HCT116 (cell line): ENCODE data around the gene DKK1. TPM values are rescaled to one million over a fixed set of nuclear protein-coding genes. Genes with fewer than 3 reads are reported as not detected.
A peak's percentile ranks its signal among the peaks of the same experiment; 100 is the strongest.

Experiments
- ATAC-seq: fragments of 200-7000 bp; cut with Tn5 transposase; 2 replicates; pipeline ENCODE4 v1.9.1; 2020; ENCODE audit warnings: mild to moderate bottlenecking, moderate library complexity
- BruUV-seq: library from RNA; stranded (reverse); fragments of 400-500 nt; replicated peaks from 2 replicates; lab custom pipeline; 2021; lab: Mats Ljungman, UMichigan
- CTCF ChIA-PET: fragments of 300-600 bp; sonication (Branson Sonifier 250); formaldehyde crosslinking; loops from one replicate; lab custom pipeline; 2021; ENCODE audit warnings: antibody characterized with exemption; lab: Charles Lee
- POLR2A ChIA-PET: fragments of 300-600, 350-600 bp; sonication (Branson Sonifier 250); formaldehyde crosslinking; loops from one replicate; lab custom pipeline; 2021; ENCODE audit warnings: antibody characterized with exemption; lab: Charles Lee
- RAD21 ChIA-PET, 2 experiments: fragments of 300-600 bp; sonication (Branson Sonifier 250); formaldehyde crosslinking; loops; one replicate each; lab custom pipeline; 2023; ENCODE audit warnings: low total read pairs in 2 of 2; ENCODE audit not compliant: uncharacterized antibody in 2 of 2, unreplicated experiment in 2 of 2, low non-redundant PET in 1 of 2; lab: Charles Lee
- DNase-seq: peaks from one replicate; pipeline ENCODE4 v3.0.0-alpha.2; 2010; ENCODE audit warnings: low read depth, low spot score
- H2AFZ ChIP-seq: fragments of 200-600 bp; shearing (Covaris generic), sonication (generic); 2 replicates; pipeline ENCODE4 v1.6.1; 2017; ENCODE audit warnings: low read depth, mixed run types, mixed read lengths, antibody characterized with exemption, low read length; ENCODE audit not compliant: poor library complexity, severe bottlenecking
- H3K27ac ChIP-seq: 2 replicates; pipeline ENCODE4 v1.5.1; 2012; ENCODE audit warnings: low read depth, low read length
- H3K27me3 ChIP-seq: fragments of 200-600 bp; sonication (generic); 2 replicates; pipeline ENCODE4 v1.6.1; 2016; ENCODE audit warnings: mixed run types, low read length, mixed read lengths; ENCODE audit not compliant: insufficient read depth
- H3K36me3 ChIP-seq, 2 experiments: fragments of 200-500 bp in 1 of 2; fragments of 200-600 bp in 1 of 2; sonication (Bioruptor generic) in 1 of 2; sonication (generic) in 1 of 2; 2 replicates each; pipeline versions ENCODE4 v1.5.1 to v1.6.1; 2014 to 2016; ENCODE audit warnings: low read length in 2 of 2, inconsistent platforms in 1 of 2, mixed read lengths in 1 of 2, mixed run types in 1 of 2; ENCODE audit not compliant: insufficient read depth in 2 of 2, control insufficient read depth in 1 of 2
- H3K4me1 ChIP-seq, 2 experiments: fragments of 200-600 bp in 1 of 2; sonication (generic) in 1 of 2; 2 replicates each; pipeline versions ENCODE4 v1.5.1 to v1.6.1; 2012 to 2017; ENCODE audit warnings: low read length in 2 of 2, inconsistent platforms in 1 of 2, mild to moderate bottlenecking in 1 of 2, mixed read lengths in 1 of 2, mixed run types in 1 of 2, moderate library complexity in 1 of 2; ENCODE audit not compliant: insufficient read depth in 2 of 2, control insufficient read depth in 1 of 2
- H3K4me2 ChIP-seq: fragments of 200-600 bp; sonication (generic); 2 replicates; pipeline ENCODE4 v1.6.1; 2017; ENCODE audit warnings: mixed run types, low read length, mixed read lengths
- H3K4me3 ChIP-seq, 2 experiments: fragments of 200-600 bp in 1 of 2; sonication (generic) in 1 of 2; replicated peaks in 1 of 2; 2 replicates each; pipeline ENCODE4 v1.5.1; 2011 to 2016; ENCODE audit warnings: low read length in 2 of 2, control low read depth in 1 of 2, low read depth in 1 of 2, mild to moderate bottlenecking in 1 of 2, mixed read lengths in 1 of 2, mixed run types in 1 of 2
- H3K79me2 ChIP-seq: fragments of 200-600 bp; sonication (generic); 2 replicates; pipeline ENCODE4 v1.6.1; 2017; ENCODE audit warnings: mild to moderate bottlenecking, mixed run types, low read length, moderate library complexity, mixed read lengths; ENCODE audit not compliant: insufficient read depth
- H3K9ac ChIP-seq: fragments of 200-600 bp; sonication (generic); 2 replicates; pipeline ENCODE4 v1.6.1; 2016; ENCODE audit warnings: low read length, mixed read lengths
- H3K9me2 ChIP-seq: fragments of 200-600 bp; sonication (generic), shearing (Covaris generic); 2 replicates; pipeline ENCODE4 v1.6.1; 2017; ENCODE audit warnings: mixed run types, mild to moderate bottlenecking, moderate library complexity; ENCODE audit not compliant: insufficient read depth
- H3K9me3 ChIP-seq, 2 experiments: fragments of 200-500 bp in 1 of 2; fragments of 200-600 bp in 1 of 2; sonication (Bioruptor generic) in 1 of 2; sonication (generic) in 1 of 2; 2 replicates each; pipeline ENCODE4 v1.6.1; 2014 to 2017; ENCODE audit warnings: low read length in 2 of 2, mixed read lengths in 2 of 2, inconsistent platforms in 1 of 2, low read depth in 1 of 2, mild to moderate bottlenecking in 1 of 2, mixed run types in 1 of 2, moderate library complexity in 1 of 2; ENCODE audit not compliant: control insufficient read depth in 1 of 2, insufficient read depth in 1 of 2
- H4K20me1 ChIP-seq: fragments of 200-600 bp; sonication (generic), shearing (Covaris generic); 2 replicates; pipeline ENCODE4 v1.6.1; 2017; ENCODE audit warnings: mixed run types, mild to moderate bottlenecking, moderate library complexity; ENCODE audit not compliant: insufficient read depth
- CBX3 ChIP-seq: IDR thresholded peaks from 2 replicates; pipeline ENCODE4 v1.6.1; 2012; ENCODE audit warnings: low read depth
- CEBPB ChIP-seq: IDR thresholded peaks from 2 replicates; pipeline ENCODE4 v1.6.1; 2012; ENCODE audit warnings: low read depth
- CTCF ChIP-seq, 3 experiments: fragments of 200-600 bp in 1 of 3; sonication (generic) in 1 of 3; IDR thresholded peaks in 2 of 3; conservative IDR thresholded peaks in 1 of 3; 2 replicates each; pipeline ENCODE4 v1.5.1; 2012 to 2017; ENCODE audit warnings: low read depth in 2 of 3, low read length in 2 of 3, antibody characterized with exemption in 1 of 3, borderline replicate concordance in 1 of 3, control low read depth in 1 of 3, mild to moderate bottlenecking in 1 of 3, mixed read lengths in 1 of 3, mixed run types in 1 of 3, moderate library complexity in 1 of 3; ENCODE audit not compliant: insufficient read depth in 1 of 3
- EGR1 ChIP-seq: IDR thresholded peaks from 2 replicates; pipeline ENCODE4 v1.6.1; 2012; ENCODE audit warnings: low read depth
- ELF1 ChIP-seq: IDR thresholded peaks from 2 replicates; pipeline ENCODE4 v1.6.1; 2012; ENCODE audit warnings: low read depth, borderline replicate concordance
- EZH2 ChIP-seq: fragments of 200-600 bp; sonication (generic); IDR thresholded peaks from 2 replicates; pipeline ENCODE4 v1.6.1; 2017; ENCODE audit warnings: antibody characterized with exemption, mixed run types
- EZH2phosphoT487 ChIP-seq: fragments of 200-600 bp; IDR thresholded peaks from 2 replicates; pipeline ENCODE4 v1.6.1; 2018; ENCODE audit warnings: antibody characterized with exemption, borderline replicate concordance
- FOSL1 ChIP-seq: IDR thresholded peaks from 2 replicates; pipeline ENCODE4 v1.6.1; 2012; ENCODE audit warnings: low read depth
- POLR2A ChIP-seq: IDR thresholded peaks from 2 replicates; pipeline ENCODE4 v1.7.0; 2011; ENCODE audit warnings: borderline replicate concordance; ENCODE audit not compliant: insufficient read depth, insufficient read length; ENCODE audit errors: extremely low read depth
- POLR2AphosphoS5 ChIP-seq: IDR thresholded peaks from 2 replicates; pipeline ENCODE4 v1.6.1; 2011; ENCODE audit warnings: mild to moderate bottlenecking, low read depth, low read length, moderate library complexity
- RAD21 ChIP-seq: IDR thresholded peaks from 2 replicates; pipeline ENCODE4 v1.6.1; 2012; ENCODE audit warnings: low read depth, mild to moderate bottlenecking
- SIN3A ChIP-seq: IDR thresholded peaks from 2 replicates; pipeline ENCODE4 v1.6.1; 2012; ENCODE audit warnings: low read depth
- SRF ChIP-seq: IDR thresholded peaks from 2 replicates; pipeline ENCODE4 v1.6.1; 2012; ENCODE audit warnings: low read depth
- TCF7L2 ChIP-seq: IDR thresholded peaks from 2 replicates; pipeline ENCODE4 v1.7.0; 2011; ENCODE audit warnings: borderline replicate concordance, inconsistent platforms; ENCODE audit not compliant: insufficient read depth, insufficient read length; ENCODE audit errors: extremely low read depth
- YY1 ChIP-seq: IDR thresholded peaks from 2 replicates; pipeline ENCODE4 v1.6.1; 2011; ENCODE audit warnings: low read length, low read depth, moderate library complexity, mild to moderate bottlenecking; ENCODE audit not compliant: insufficient replicate concordance; ENCODE audit errors: extremely low read depth
- ZFX ChIP-seq: fragments of 450-650 bp; IDR thresholded peaks from 2 replicates; pipeline ENCODE4 v1.6.1; 2017
- ZNF274 ChIP-seq: fragments of 200-500 bp; sonication (Bioruptor generic); IDR thresholded peaks from 2 replicates; pipeline ENCODE4 v1.6.1; 2014; ENCODE audit warnings: mild to moderate bottlenecking, low read depth, low read length, inconsistent platforms
- intact Hi-C: fragments of 100-400 bp; cut with micrococcal nuclease; formaldehyde crosslinking; loops from 2 replicates; pipeline ENCODE4 v1.10.0; 2022
- total RNA-seq: library from RNA; stranded (reverse); gene quantifications from one replicate; pipeline ENCODE4 v1.2.1, GENCODE V29; 2021; ENCODE audit not compliant: unreplicated experiment
- TF ChIP-seq, protein P1 (sequence below): IDR thresholded peaks from 2 replicates; pipeline ENCODE4 v1.6.1; 2012
- TF ChIP-seq, protein P2 (sequence below): IDR thresholded peaks from 2 replicates; pipeline ENCODE4 v1.6.1; 2012

The DKK1 gene
- total RNA-seq, 1 experiment from 2014 or later = 315 TPM

- no peak for TF ChIP-seq TCF7L2
- TF ChIP-seq ZFX = no peak
- TF ChIP-seq RAD21 = no peak
- no peak for TF ChIP-seq CBX3
- no peak for TF ChIP-seq CTCF (IDR thresholded peaks at IDR 0.05 in 2 of 3, conservative IDR thresholded peaks at IDR 0.05 in 1 of 3; ENCODE audit: borderline replicate concordance in 1 of 3, insufficient read depth in 1 of 3, low read depth in 2 of 3, low read length in 2 of 3)
- no peak for TF ChIP-seq EZH2phosphoT487
- peak; percentile 96 for TF ChIP-seq POLR2A
- no peak for TF ChIP-seq ELF1
- no peak for TF ChIP-seq EGR1
These were observed 4.1 kb downstream of the DKK1 start (continued) for GRCh38 chr10:52318136-52318701.

DNA sequence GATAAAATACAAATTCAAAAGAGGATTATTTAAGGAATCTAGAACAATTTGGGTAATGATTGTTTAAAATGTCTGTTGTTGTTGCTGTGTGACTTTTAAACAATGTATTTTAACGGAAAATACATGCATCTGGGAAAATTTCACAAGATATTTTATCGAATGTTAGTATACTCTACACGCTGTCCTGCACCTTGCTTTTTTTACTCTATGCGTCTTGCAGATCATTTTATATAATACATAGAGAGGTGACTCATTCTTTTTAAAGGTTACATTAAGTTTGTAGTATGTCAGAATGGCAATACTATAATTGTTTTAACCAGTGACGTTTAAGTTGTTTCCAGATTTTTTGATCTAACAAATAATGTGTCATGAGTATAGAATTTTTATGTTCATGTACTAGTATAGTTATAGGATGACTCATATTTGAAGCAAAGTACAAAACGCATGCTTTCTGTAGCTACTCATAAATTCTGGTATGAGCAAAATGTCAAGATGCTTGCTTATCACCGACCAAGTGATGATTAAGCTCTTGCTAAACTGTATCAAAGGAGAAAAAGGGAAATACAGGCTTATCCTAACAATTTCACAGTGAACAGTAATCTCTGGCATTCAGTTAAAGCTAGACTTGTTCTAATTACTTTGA, 4.9 kb downstream of the DKK1 start:
- Histone ChIP-seq H3K9me3 (no peaks in the 10 kb centered on the region), H3K27ac (peak overlapping the region; percentile 96), H3K4me1 (peaks cover 49 to 64% of the 10 kb centered on the region in 2 experiments), H3K4me2 (peak overlapping the region; percentile 99), H3K9me2 (no peaks in the 10 kb centered on the region), H3K4me3 (peak overlapping the region in 1 of 2 experiments; percentile 24; a peak in 1 of 4 replicates), H3K36me3 (peaks cover 0 to 21% of the 10 kb centered on the region in 2 experiments; a peak in 2 of 4 replicates), H3K27me3 (no peaks in the 10 kb centered on the region), H2AFZ (no peak overlapping the region), H3K9ac (peak overlapping the region; percentile 84), H4K20me1 (no peaks in the 10 kb centered on the region; the same call in 1 of the 2 replicates), H3K79me2 (peaks cover 31% of the 10 kb centered on the region)
- POLR2A ChIA-PET = interaction anchor here (0.8 to 2.5 kb wide), 10 partner anchors 8 to 248 kb away, joined by 3 to 7 read pairs (median 5); no protein-coding TSS in a partner anchor
- BruUV-seq = no TSS peak
- ATAC-seq (peak; percentile 58), DNase-seq (peak; percentile 93)
- CTCF ChIA-PET = interaction anchor here (1.0 to 1.6 kb wide), 4 partner anchors 11 to 248 kb away, joined by 3 to 6 read pairs (median 4); no protein-coding TSS in a partner anchor
- intact Hi-C loops = no loop called here
- RAD21 ChIA-PET = no interaction called here
- TF ChIP-seq YY1 (no peak), POLR2AphosphoS5 (peak; percentile 62; the same call in 1 of the 2 replicates), ZNF274 (no peak), EGR1 (peak; percentile 12; the same call in 1 of the 2 replicates), EZH2 (no peak), CTCF (IDR thresholded peaks at IDR 0.05 in 2 of 3, conservative IDR thresholded peaks at IDR 0.05 in 1 of 3; ENCODE audit: borderline replicate concordance in 1 of 3, insufficient read depth in 1 of 3, low read depth in 2 of 3, low read length in 2 of 3) (no peak), POLR2A (no peak), CEBPB (peak; percentile 93), CBX3 (peak; percentile 79; the same call in 1 of the 2 replicates), SIN3A (peak; percentile 77), SRF (peak; percentile 74), ZFX (no peak), FOSL1 (peak; percentile 99), EZH2phosphoT487 (no peak), RAD21 (no peak)
- TF ChIP-seq, protein P1, sequence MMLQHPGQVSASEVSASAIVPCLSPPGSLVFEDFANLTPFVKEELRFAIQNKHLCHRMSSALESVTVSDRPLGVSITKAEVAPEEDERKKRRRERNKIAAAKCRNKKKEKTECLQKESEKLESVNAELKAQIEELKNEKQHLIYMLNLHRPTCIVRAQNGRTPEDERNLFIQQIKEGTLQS = peak; percentile 77
- TF ChIP-seq, protein P2, sequence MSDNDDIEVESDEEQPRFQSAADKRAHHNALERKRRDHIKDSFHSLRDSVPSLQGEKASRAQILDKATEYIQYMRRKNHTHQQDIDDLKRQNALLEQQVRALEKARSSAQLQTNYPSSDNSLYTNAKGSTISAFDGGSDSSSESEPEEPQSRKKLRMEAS = peak; percentile 58; the same call in 1 of the 2 replicates
